Measurements from ENCODE around the gene COL4A2.

DNA sequence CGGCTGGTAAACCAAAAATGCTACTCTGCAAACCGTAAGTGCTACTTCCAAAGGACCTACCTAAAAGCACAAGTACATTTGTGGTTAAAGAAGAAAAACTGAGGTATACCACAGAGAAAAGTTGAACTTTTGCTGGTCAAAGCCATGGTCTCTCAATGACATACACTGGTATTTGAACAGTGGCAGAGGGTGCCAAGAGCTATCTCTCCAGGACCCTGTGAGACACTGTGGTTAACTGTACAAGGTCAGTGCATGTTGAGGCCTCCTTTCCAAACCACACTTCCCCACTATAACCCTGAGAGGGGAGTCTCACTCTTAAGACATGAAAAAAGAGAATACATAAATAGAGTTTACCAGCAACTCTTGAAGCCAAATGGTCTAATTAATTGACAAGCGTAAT, 49.7 kb upstream of the COL4A2 start:
- no peak for TF ChIP-seq CTCF (IDR thresholded peaks at IDR 0.05)
- TF ChIP-seq POLR2AphosphoS5 (IDR thresholded peaks at IDR 0.05; ENCODE audit: insufficient read depth in 1 of 2, low read depth in 1 of 2), result no peak

Measured in vagina (tissue), 2 donors.